Epithelial cell of proximal tubule (primary cell): Measurements from ENCODE around the gene SEMA4B. TPM values are rescaled to one million over a fixed set of nuclear protein-coding genes. Genes with fewer than 3 reads are reported as not detected.

Experiments
- DNase-seq: peaks from one replicate; pipeline ENCODE4 v3.0.0-alpha.2; 2011; ENCODE audit warnings: low read depth
- H3K4me3 ChIP-seq: 2 replicates; pipeline ENCODE4 v1.5.1; 2011; ENCODE audit warnings: low read depth, mild to moderate bottlenecking, low read length
- total RNA-seq: library from RNA; depleted of rRNA; stranded (reverse); fragments of >200 nt; gene quantifications from 2 replicates; pipeline ENCODE4 v1.2.3, GENCODE V29; 2015
- TF ChIP-seq, protein P1 (sequence below): conservative IDR thresholded peaks from 2 replicates; pipeline ENCODE4 v1.5.1; 2012; ENCODE audit warnings: low read depth, mild to moderate bottlenecking, low read length

Gene SEMA4B
- total RNA-seq, 1 donor from 2014 or later, result 89.6 TPM

DNA sequence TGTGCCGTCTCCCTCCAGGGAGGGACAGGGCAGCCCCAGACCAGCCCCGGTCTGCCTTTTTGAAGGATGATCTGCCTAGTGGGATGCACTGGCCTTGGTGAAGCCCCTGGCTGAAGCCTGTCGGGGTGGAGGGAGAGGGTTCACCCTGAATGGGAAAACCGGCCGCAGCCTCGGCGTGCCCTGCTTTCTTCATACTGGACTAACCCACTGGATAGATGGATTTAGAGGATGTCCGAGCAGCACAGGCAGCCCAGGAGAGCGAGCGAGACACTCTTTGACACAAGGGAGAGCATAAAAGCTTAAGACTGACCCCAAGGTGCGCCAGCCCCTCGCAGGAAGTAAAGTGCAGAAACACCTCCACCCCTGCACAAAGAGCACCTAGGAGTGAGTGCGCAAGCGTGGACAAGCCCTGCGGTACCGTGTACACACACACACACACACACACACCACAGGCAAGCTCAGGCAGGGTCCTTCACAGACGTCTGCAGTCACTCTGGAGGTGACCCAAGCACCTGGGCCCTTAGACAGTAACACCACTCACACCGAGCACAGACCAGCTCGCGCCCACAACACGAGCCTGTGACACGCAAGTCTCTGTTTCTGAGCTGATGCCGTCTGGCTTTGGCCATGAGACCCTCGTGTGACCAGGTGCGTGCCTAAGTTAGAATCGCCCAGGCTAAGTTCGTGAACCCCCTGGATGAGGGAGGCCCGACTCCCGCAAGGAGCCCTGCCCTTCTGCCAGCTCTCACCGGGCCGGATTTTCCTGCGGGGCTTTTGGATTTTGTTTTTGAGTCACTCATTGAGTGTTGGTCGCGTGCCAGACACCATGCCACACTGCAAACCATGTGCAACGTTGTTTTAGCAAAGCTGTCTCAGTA is 11.3 kb downstream of the SEMA4B start:
- TF ChIP-seq, protein P1, sequence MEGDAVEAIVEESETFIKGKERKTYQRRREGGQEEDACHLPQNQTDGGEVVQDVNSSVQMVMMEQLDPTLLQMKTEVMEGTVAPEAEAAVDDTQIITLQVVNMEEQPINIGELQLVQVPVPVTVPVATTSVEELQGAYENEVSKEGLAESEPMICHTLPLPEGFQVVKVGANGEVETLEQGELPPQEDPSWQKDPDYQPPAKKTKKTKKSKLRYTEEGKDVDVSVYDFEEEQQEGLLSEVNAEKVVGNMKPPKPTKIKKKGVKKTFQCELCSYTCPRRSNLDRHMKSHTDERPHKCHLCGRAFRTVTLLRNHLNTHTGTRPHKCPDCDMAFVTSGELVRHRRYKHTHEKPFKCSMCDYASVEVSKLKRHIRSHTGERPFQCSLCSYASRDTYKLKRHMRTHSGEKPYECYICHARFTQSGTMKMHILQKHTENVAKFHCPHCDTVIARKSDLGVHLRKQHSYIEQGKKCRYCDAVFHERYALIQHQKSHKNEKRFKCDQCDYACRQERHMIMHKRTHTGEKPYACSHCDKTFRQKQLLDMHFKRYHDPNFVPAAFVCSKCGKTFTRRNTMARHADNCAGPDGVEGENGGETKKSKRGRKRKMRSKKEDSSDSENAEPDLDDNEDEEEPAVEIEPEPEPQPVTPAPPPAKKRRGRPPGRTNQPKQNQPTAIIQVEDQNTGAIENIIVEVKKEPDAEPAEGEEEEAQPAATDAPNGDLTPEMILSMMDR, result no peak
- peak overlapping the region; percentile 8 for H3K4me3 ChIP-seq
- DNase-seq, result no peak

DNA sequence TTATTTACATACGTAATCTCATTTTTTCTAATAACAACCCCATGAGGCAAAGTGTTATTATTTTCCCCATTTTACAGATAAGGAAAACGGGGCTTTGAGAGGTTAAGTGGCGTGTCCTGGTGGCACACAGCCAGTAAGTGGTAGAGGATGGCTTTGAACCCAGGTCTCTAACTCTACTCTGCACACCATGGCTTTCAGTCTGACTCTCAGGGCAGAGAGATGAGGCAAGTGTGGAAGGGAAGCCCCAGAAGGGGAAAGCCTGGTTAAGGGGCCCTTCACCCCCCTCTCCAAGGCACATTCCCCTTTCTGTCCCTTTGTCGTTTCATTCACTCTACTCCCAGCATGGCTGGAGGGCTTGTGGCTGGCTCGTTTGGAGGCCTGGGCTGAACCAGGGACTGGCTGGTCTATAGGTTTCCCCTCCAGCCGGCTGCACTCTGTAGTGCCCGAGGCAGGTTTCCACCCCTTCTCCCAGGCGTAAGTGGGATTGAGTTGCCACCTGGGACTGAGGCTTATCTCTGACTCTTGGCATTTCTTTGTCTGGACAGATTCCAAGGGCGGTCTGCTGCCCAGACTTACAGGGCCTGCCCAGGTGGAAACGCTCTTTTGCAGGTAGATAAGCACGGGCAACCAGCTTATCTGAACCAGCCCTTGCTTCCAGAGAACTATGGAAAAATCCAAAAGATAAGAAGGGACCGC is 12.1 kb downstream of the SEMA4B start:
- H3K4me3 ChIP-seq, result no peak overlapping the region
- TF ChIP-seq, protein P1, result no peak
- no peak for DNase-seq

DNA sequence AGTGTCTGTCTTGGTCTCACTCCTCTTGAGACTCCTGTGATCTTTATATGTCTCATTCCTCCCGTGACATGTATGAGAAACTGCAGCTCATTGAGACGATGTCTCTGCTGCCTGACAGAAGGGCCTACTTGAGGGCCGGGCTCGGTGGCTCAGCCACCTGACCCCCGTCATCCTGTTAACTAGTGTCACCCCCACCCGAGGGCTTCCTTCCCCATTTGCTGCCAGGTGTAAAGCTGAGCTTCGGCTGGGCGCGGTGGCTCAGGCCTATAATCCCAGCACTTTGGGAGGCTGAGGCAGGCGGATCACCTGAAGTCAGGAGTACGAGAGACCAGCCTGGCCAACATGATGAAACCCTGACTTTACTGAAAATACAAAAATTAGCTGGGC is 12.7 kb downstream of the SEMA4B start:
- TF ChIP-seq, protein P1, result no peak
- DNase-seq, result no peak
- no peak overlapping the region for H3K4me3 ChIP-seq

DNA sequence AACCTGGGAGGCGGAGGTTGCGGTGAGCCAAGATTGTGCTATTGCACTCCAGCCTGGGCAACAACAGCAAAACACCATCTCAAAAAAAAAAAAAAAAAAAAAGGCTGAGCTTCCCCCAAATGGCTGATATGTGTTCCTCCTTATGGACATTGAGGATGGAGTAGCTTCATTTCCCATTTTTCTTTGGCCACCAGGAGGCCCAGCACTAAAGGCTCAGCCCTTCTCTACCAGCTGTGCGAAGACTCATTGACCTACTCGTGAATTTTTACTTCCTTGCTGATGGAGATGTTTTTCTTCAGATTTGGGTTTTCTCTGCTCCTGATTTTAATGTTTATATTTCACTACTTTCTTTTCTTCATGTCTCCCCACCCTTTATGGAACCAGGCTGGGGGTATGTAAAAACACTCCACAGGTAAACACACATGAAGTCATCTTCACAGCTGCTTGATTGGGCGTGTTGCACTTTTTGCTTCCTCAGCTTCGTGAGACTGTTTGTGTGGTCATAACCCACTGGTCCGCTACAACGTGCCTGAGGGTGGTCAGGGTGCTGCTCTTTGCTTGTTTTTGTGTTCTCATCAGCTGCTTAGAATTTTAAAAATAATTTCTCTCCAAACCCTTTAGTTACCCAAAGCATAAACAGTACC is 13.5 kb downstream of the SEMA4B start:
- DNase-seq, result no peak
- no peak overlapping the region for H3K4me3 ChIP-seq
- TF ChIP-seq, protein P1, result peak; percentile 43

DNA sequence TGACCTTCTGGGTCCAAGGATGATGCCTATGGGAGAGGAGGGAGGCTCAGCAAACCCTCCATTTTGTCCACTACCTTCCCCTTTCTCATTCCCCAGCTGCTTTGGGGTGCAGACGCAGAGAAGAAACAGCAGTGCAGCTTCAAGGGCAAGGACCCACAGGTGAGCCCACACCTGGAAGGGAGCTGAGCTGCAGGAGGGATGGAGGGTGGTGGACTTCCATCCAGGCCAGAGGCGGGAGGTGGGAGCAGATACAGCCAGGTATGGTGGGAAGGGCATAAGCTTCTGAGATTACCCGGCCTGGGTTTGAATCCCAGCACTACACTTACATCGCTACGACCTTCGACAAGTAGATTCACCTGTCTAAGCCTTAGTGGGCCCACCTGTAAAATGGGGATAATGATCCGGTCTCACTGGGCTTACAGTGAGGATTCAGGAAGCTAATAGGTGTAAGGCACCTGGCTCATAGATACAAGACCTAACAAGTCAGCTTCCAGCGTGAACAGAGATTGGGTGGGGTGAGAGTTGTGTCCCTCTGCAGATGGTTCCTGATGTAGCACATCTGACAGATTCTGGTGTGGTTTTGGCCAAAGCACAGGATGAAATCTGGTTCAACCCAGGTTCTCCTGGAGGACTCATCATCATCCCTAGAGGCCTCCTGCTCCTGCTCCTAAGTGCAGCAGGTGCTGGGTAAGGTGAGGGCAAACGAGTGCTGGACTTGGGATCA is 16.7 kb downstream of the SEMA4B start:
- TF ChIP-seq, protein P1, result no peak
- DNase-seq, result no peak
- H3K4me3 ChIP-seq, result no peak overlapping the region

GRCh38 chr15:90219421-90220141 is 18.5 kb downstream of the SEMA4B start:
- no peak for DNase-seq
- no peak overlapping the region for H3K4me3 ChIP-seq
- TF ChIP-seq, protein P1, result peak; percentile 68
